Heart left ventricle (tissue), 16 donors: ENCODE results near the gene PTPN1. TPM values are rescaled to one million over a fixed set of nuclear protein-coding genes. Genes with fewer than 3 reads are reported as not detected.

Source experiments
- ATAC-seq, 4 donors: fragments of 200-7000 bp; cut with Tn5 transposase; one replicate each; pipeline ENCODE4 v1.9.1; 2020 to 2022; ENCODE audit warnings: moderate library complexity in 4 of 4, mild to moderate bottlenecking in 3 of 4, moderate number of reproducible peaks in 1 of 4
- DNase-seq, 5 donors: peaks; one replicate each; pipeline ENCODE4 v3.0.0-alpha.2; 2020
- H3K27ac ChIP-seq, 12 donors: fragments of 200-600 bp; sonication (generic) in 4 of 12; one replicate each; pipeline versions ENCODE4 v1.5.0 to v1.8.0; 2016 to 2022; ENCODE audit warnings: mild to moderate bottlenecking in 2 of 12
- H3K27me3 ChIP-seq, 9 donors: fragments of 200-600 bp; sonication (generic) in 2 of 9; one replicate each; pipeline versions ENCODE4 v1.5.1 to v1.8.0; 2016 to 2022; ENCODE audit warnings: mild to moderate bottlenecking in 3 of 9
- H3K36me3 ChIP-seq, 9 donors: fragments of 200-600 bp; sonication (generic) in 2 of 9; one replicate each; pipeline versions ENCODE4 v1.5.0 to v1.8.0; 2018 to 2022; ENCODE audit warnings: mild to moderate bottlenecking in 2 of 9
- H3K4me1 ChIP-seq, 12 donors: fragments of 200-600 bp; sonication (generic) in 4 of 12; one replicate each; pipeline versions ENCODE4 v1.5.0 to v1.8.0; 2016 to 2022; ENCODE audit warnings: mild to moderate bottlenecking in 3 of 12
- H3K4me3 ChIP-seq, 12 donors: fragments of 200-600 bp; sonication (generic) in 4 of 12; one replicate each; pipeline versions ENCODE4 v1.5.0 to v1.8.0; 2017 to 2022; ENCODE audit warnings: mild to moderate bottlenecking in 9 of 12, moderate library complexity in 4 of 12
- H3K9me3 ChIP-seq, 12 donors: fragments of 200-600 bp; sonication (generic) in 4 of 12; one replicate each; pipeline versions ENCODE4 v1.5.0 to v1.8.0; 2016 to 2022; ENCODE audit warnings: mild to moderate bottlenecking in 1 of 12
- POLR2A ChIP-seq, 2 donors: fragments of 450-650 bp; IDR thresholded peaks; one replicate each; pipeline ENCODE4 v1.6.1; 2017; ENCODE audit warnings: antibody characterized with exemption in 2 of 2, mild to moderate bottlenecking in 2 of 2, moderate library complexity in 2 of 2
- WGBS, 4 donors: extraction: QIAGEN DNeasy Blood & Tissue Kit in 2 of 4; methylation state at CpG; one replicate each; pipeline versions ENCODE4 v1.1.5 to v1.1.7; 2013 to 2018; 5-methylcytosine and 5-hydroxymethylcytosine counted together
- intact Hi-C, 10 donors: fragments of 100-400 bp; cut with DNase I; formaldehyde crosslinking; loops; one replicate each; pipeline versions ENCODE4 v1.11.1 to v1.14.2; 2022
- polyA plus RNA-seq, 2 donors: library from polyadenylated mRNA; stranded (reverse); fragments of 200-250 nt; gene quantifications; one replicate each; pipeline ENCODE4 v1.2.3, GENCODE V29; 2013
- total RNA-seq, 9 donors: library from RNA; depleted of rRNA in 2 of 9; stranded (reverse); fragments of >200 nt in 2 of 9; fragmentation: NEBNext Ultra II Directional in 3 of 9; extraction: Animal tissue kit (Norgen Biotek cat#: 25700) in 3 of 9; gene quantifications; one replicate each; pipeline versions ENCODE4 v1.1.0 to v1.2.4, GENCODE V29; 2016 to 2023
- TF ChIP-seq, protein P1 (sequence below), 12 donors: fragments of 200-600 bp; sonication (generic) in 4 of 12; IDR thresholded peaks; one replicate each; pipeline versions ENCODE4 v1.5.0 to v1.8.0; 2018 to 2022; ENCODE audit warnings: antibody characterized with exemption in 12 of 12, mild to moderate bottlenecking in 5 of 12
- donor health status: ischemic (EF 13 %, LVEDD 7.1; RV severe dilation, severe dysfunction).
- donor health status: healthy with polysubstance abuse.
- donor health status: DM: no; HTN: yes; CAD: no.
- donor health status: DM: no; HTN: no; CAD: no.
- donor health status: ischemic (EF 25% LVEDD 6.9; RV normal size, moderate dysfunction).
- donor health status: ischemic (EF 25% LVEDD 5.7; RV mildly dilated, moderate dysfunction).
- donor health status: healthy.
- donor health status: DM: yes; HTN: yes; CAD: no.
- donor health status: ischemic (EF 35%, LVEDD 5.7; RV mildly dilated, moderate dysfunction).
- donor health status: nonischemic (EF 11% LVEDD 7.7; RV severe dilation, severe dysfunction).
- donor health status: DM: yes; HTN: yes; CAD: no.
- donor health status: PGD.
- donor health status: ischemic (EF 29% LVEDD 5.4; RV normal size, mild dysfunction).
- donor health status: nonischemic (EF 23%, LVEDD 6.1; RV moderate dilation, normal function).

Gene PTPN1
- total and polyA plus RNA-seq, 11 donors: 18.5 to 93.8 (median 32.0) TPM

DNA sequence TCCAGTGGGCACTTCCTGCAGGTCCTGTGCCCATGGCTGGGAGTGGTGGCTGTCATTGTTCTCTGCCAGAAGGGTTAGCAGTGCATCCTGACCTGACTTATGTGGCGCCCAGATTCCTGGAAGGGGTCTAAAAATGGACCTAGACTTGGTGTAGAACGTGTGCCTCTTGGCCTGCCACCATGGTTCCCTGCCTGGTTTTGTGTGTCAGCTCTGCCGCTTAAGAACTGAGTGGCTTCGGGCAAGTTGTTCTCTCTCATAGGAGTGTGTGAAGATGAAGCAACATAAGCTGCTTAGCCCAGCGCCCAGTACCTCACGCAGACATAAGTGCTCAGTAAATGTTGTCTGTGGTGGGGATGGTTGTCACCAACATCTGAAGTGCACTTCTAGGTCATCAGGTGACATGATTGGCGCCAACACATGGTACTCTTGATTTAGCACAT lies 52.1 kb downstream of the PTPN1 start:
- H3K9me3 ChIP-seq: no peaks in the 10 kb centered on the region
- H3K36me3 ChIP-seq: peaks cover 0 to 57% (median 42%) of the 10 kb centered on the region in 9 donors
- peak; percentile 37 to 69 (median 67) for ATAC-seq
- H3K4me3 ChIP-seq: no peak overlapping the region
- peak overlapping the region in 6 of 12 donors; percentile 2 to 77 (median 38) for H3K27ac ChIP-seq
- intact Hi-C loops: loop anchor here in 1 of 10 donors (5.0 kb wide), 1 partner anchor 50 kb away; the partner anchor contains the start of gene PTPN1
- 64 to 82% (median 79%) methylated on average over 6 to 7 of the region's 7 CpGs for WGBS, 4 donors
- no peak for TF ChIP-seq POLR2A (IDR thresholded peaks at IDR 0.05)
- TF ChIP-seq, protein P1, sequence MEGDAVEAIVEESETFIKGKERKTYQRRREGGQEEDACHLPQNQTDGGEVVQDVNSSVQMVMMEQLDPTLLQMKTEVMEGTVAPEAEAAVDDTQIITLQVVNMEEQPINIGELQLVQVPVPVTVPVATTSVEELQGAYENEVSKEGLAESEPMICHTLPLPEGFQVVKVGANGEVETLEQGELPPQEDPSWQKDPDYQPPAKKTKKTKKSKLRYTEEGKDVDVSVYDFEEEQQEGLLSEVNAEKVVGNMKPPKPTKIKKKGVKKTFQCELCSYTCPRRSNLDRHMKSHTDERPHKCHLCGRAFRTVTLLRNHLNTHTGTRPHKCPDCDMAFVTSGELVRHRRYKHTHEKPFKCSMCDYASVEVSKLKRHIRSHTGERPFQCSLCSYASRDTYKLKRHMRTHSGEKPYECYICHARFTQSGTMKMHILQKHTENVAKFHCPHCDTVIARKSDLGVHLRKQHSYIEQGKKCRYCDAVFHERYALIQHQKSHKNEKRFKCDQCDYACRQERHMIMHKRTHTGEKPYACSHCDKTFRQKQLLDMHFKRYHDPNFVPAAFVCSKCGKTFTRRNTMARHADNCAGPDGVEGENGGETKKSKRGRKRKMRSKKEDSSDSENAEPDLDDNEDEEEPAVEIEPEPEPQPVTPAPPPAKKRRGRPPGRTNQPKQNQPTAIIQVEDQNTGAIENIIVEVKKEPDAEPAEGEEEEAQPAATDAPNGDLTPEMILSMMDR (IDR thresholded peaks at IDR 0.05): no peak
- H3K4me1 ChIP-seq: peaks cover 0 to 71% (median 25%) of the 10 kb centered on the region in 12 donors
- no peak for DNase-seq
- no peaks in the 10 kb centered on the region for H3K27me3 ChIP-seq

GRCh38 chr20:50563133-50563944 lies 53.2 kb downstream of the PTPN1 start:
- WGBS, 4 donors: 63 to 68% (median 67%) methylated on average over 3 of the region's 3 CpGs
- Histone ChIP-seq H3K27ac (peak overlapping the region in 2 of 12 donors; percentile 35 to 50), H3K36me3 (peaks cover 0 to 67% (median 52%) of the 10 kb centered on the region in 9 donors), H3K27me3 (no peaks in the 10 kb centered on the region), H3K4me3 (no peak overlapping the region), H3K4me1 (peaks cover 0 to 66% (median 25%) of the 10 kb centered on the region in 12 donors), H3K9me3 (no peaks in the 10 kb centered on the region)
- TF ChIP-seq, protein P1 (IDR thresholded peaks at IDR 0.05): no peak
- no peak for TF ChIP-seq POLR2A (IDR thresholded peaks at IDR 0.05)
- intact Hi-C loops: loop anchor here in 1 of 10 donors (5.0 kb wide), 1 partner anchor 51 kb away; the partner anchor contains the start of gene PTPN1
- ATAC-seq (peak in 1 of 4 donors; percentile 11), DNase-seq (no peak)

- Histone ChIP-seq H3K4me1 (peaks cover 0 to 57% (median 31%) of the 10 kb centered on the region in 12 donors), H3K27ac (peak overlapping the region in 1 of 12 donors; percentile 46), H3K9me3 (no peaks in the 10 kb centered on the region), H3K27me3 (no peaks in the 10 kb centered on the region), H3K36me3 (peaks cover 0 to 86% (median 70%) of the 10 kb centered on the region in 9 donors), H3K4me3 (no peak overlapping the region)
- TF ChIP-seq POLR2A (IDR thresholded peaks at IDR 0.05): no peak
- TF ChIP-seq, protein P1 (IDR thresholded peaks at IDR 0.05): no peak
- DNase-seq (no peak), ATAC-seq (no peak)
- intact Hi-C loops: loop anchor here in 2 of 10 donors (5.0 kb wide), 1 partner anchor 38 kb away; no protein-coding TSS in a partner anchor
- 73 to 86% (median 75%) methylated on average over 2 of the region's 2 CpGs for WGBS, 4 donors
Observed at GRCh38 chr20:50565383-50565782, 55.2 kb downstream of the PTPN1 start.

DNA sequence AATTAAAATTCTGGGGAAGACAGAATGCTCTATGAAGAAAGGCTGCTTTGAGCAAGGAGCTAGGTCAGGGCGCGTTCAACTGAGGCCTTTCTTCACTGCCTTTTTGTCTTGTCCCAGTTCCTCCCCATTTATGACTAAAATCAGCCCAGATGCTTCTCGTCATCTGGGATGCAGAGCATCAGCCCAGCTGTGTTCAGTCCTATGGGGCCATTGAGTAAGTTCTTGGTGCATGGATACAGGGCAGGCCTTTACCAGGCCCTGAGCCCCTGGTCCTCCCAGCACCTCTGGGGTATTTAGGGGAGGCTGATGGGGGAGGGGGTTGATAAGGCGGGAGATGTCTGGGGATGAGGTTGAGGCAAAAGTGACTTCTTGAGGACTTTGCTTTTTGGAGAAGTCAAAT lies 55.7 kb downstream of the PTPN1 start:
- ATAC-seq (peak in 3 of 4 donors; percentile 8 to 39 (median 31)), DNase-seq (no peak)
- H3K36me3 ChIP-seq: peaks cover 0 to 88% (median 71%) of the 10 kb centered on the region in 9 donors
- H3K9me3 ChIP-seq: no peaks in the 10 kb centered on the region
- no peaks in the 10 kb centered on the region for H3K27me3 ChIP-seq
- H3K4me1 ChIP-seq: peaks cover 0 to 57% (median 31%) of the 10 kb centered on the region in 12 donors
- intact Hi-C loops: loop anchor here in 2 of 10 donors (5.0 kb wide), 1 partner anchor 39 kb away; no protein-coding TSS in a partner anchor
- 80 to 90% (median 87%) methylated on average over 4 of the region's 4 CpGs for WGBS, 4 donors
- H3K27ac ChIP-seq: peak overlapping the region in 1 of 12 donors; percentile 46
- TF ChIP-seq, protein P1 (IDR thresholded peaks at IDR 0.05): no peak
- no peak for TF ChIP-seq POLR2A (IDR thresholded peaks at IDR 0.05)
- no peak overlapping the region for H3K4me3 ChIP-seq
